Tongue (tissue), 2 donors: ENCODE results near the gene HMCN2. TPM values are rescaled to one million over a fixed set of nuclear protein-coding genes. Genes with fewer than 3 reads are reported as not detected.
"Not testable (repeated sequence)": the region's sequence is repeated elsewhere in the genome, so short reads cannot be mapped to it uniquely, and the experiment has no call there.

Experiments used
- DNase-seq: peaks from one replicate; pipeline ENCODE4 v3.0.0-alpha.2; 2015
- total RNA-seq: library from RNA; depleted of rRNA; stranded (reverse); fragments of >200 nt; gene quantifications from one replicate; pipeline ENCODE4 v1.2.3, GENCODE V29; 2014

The HMCN2 gene
- total RNA-seq, 1 donor from 2014 or later: 30.9 TPM

GRCh38 chr9:130421154-130421801, 155.7 kb downstream of the HMCN2 start:
- DNase-seq: no peak

GRCh38 chr9:130421802-130422276, 156.3 kb downstream of the HMCN2 start:
- peak; percentile 91 for DNase-seq

GRCh38 chr9:130422546-130422945, 157.0 kb downstream of the HMCN2 start:
- no peak for DNase-seq

- DNase-seq: peak; percentile 87
These were observed 157.7 kb downstream of the HMCN2 start for GRCh38 chr9:130423272-130423671.

GRCh38 chr9:130424595-130425454, 159.3 kb downstream of the HMCN2 start:
- no peak for DNase-seq

GRCh38 chr9:130425741-130426466, 160.3 kb downstream of the HMCN2 start:
- no peak for DNase-seq

- DNase-seq: no peak
These were observed 160.9 kb downstream of the HMCN2 start for GRCh38 chr9:130426467-130426773.

GRCh38 chr9:130426883-130427282, 161.3 kb downstream of the HMCN2 start:
- DNase-seq: no peak

GRCh38 chr9:130427326-130427725, 161.8 kb downstream of the HMCN2 start:
- no peak for DNase-seq

- DNase-seq: no peak
These were observed 162.6 kb downstream of the HMCN2 start for GRCh38 chr9:130428086-130428665.

- no peak for DNase-seq
These were observed 163.8 kb downstream of the HMCN2 start for GRCh38 chr9:130429381-130429780.

- DNase-seq: no peak
These were observed 164.3 kb downstream of the HMCN2 start for GRCh38 chr9:130429831-130430230.

GRCh38 chr9:130430232-130430631, 164.7 kb downstream of the HMCN2 start:
- DNase-seq: no peak

- no peak for DNase-seq
These were observed 165.4 kb downstream of the HMCN2 start for GRCh38 chr9:130430734-130431535.

- DNase-seq: no peak
These were observed 166.2 kb downstream of the HMCN2 start for GRCh38 chr9:130431536-130432303.

GRCh38 chr9:130432362-130432761, 166.8 kb downstream of the HMCN2 start:
- DNase-seq: no peak

- DNase-seq: no peak
These were observed 167.2 kb downstream of the HMCN2 start for GRCh38 chr9:130432796-130433167.

- DNase-seq: peak; percentile 67
These were observed 167.8 kb downstream of the HMCN2 start for GRCh38 chr9:130433168-130433946.

- peak; percentile 42 for DNase-seq
These were observed 168.3 kb downstream of the HMCN2 start for GRCh38 chr9:130433947-130434262.

- DNase-seq: not testable (repeated sequence)
These were observed 169.1 kb downstream of the HMCN2 start for GRCh38 chr9:130434656-130435055.
